Spleen (tissue), 7 donors: ENCODE results near the gene HLCS.

Experiments
- CTCF ChIP-seq, 11 experiments: fragments of 200-600 bp in 7 of 11; fragments of 450-650 bp in 4 of 11; sonication (generic) in 4 of 11; IDR thresholded peaks in 8 of 11; conservative IDR thresholded peaks in 3 of 11; 1 replicate in 7 of 11; 2 replicates in 4 of 11; pipeline versions ENCODE4 v1.4.0 to v1.8.0; 2016 to 2021; ENCODE audit warnings: antibody characterized with exemption in 11 of 11, inconsistent platforms in 4 of 11, mild to moderate bottlenecking in 1 of 11
- POLR2AphosphoS5 ChIP-seq, 3 donors: sonication (generic); formaldehyde crosslinking; IDR thresholded peaks; one replicate each; pipeline ENCODE4 v1.5.1; 2017; ENCODE audit warnings: antibody characterized with exemption in 3 of 3
- donor health status: DM: no; HTN: no; CAD: no; lungs with moderate emphysema.
- donor health status: DM: no; HTN: no; CAD: no.
- donor health status: DM: no; HTN: no; CAD: no.

GRCh38 chr21:36780861-36781260 is 185.6 kb downstream of the HLCS start:
- TF ChIP-seq POLR2AphosphoS5 (IDR thresholded peaks at IDR 0.05), result no peak
- no peak for TF ChIP-seq CTCF (IDR thresholded peaks at IDR 0.05 in 8 of 11, conservative IDR thresholded peaks at IDR 0.05 in 3 of 11)
